NCI-H1048 (cell line): Measurements from ENCODE around the gene VWA5B1.

Experiments used
- DNase-seq: peaks from one replicate; lab custom pipeline; 2025; lab: John Stamatoyannopoulos, UW

The VWA5B1 gene

DNA sequence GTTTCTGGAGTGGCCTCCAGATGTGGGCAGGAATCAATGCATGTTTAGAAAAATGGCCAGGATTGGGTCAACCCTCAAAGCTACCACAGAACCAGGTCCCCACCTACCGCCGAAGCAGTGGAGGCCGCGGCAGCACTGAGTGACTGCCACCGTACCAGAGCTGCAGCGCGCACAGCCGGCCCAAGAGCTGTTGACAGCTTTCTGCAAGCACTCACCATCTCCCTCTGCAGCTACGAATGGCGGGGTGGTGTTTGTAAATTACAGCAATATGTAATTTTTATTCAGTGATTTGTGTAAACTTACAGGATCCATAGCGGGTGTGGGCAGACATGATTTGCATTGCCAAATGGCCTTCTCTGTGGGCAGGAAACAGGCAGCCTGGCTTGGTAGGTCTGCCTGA is 98.9 kb downstream of the VWA5B1 start:
- no peak for DNase-seq

DNA sequence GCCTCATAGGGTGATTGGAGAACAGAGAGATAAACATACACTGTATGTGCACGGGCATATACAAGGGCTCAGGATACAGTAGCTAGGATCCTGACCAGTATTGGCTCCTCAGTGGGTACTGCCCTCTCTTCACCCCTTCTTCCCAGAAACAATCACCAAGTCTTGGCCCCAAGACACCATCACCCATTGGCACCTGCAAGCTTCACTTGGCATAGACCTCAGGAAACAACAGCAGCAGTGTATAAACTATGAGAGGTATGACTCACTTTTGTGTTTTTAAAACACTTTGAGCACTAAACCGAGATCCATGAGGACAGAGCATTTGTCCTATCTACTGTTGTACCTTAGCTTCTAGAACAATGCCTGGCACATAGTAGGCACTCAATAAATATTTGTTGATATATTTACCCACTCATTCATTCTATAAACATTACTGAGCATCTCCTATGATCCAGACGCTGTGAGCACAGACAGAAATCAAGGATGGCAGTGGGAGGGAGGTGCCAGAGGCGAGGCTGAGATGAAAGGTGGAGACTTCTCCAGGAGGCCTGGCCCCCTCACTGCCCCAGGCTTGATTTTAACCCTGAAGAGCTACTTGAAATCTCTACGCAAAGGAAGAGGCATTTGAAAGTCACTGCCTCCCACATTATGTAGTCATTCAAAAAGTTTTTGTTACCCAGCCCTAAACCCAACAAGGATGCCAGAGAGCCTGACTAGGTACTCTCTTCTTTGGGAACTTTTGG is 100.1 kb downstream of the VWA5B1 start:
- no peak for DNase-seq

DNA sequence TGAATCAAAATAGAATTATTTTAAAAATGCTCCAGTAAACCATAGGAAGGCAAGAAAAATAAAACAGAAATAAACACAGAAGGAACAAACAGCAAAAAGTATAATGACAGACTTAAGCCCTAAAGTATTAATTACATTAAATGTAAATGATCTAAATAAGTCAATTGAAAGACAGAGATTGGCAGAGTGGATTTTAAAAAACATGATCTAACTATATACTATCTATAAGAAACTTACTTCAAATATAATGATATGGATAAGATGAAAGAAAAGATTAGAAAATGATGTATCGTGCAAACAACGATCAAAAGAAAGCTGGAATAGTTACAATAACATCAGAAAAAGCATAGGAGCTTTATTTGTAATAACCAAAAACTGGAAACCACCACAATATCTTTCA is 104.6 kb downstream of the VWA5B1 start:
- DNase-seq = no peak

DNA sequence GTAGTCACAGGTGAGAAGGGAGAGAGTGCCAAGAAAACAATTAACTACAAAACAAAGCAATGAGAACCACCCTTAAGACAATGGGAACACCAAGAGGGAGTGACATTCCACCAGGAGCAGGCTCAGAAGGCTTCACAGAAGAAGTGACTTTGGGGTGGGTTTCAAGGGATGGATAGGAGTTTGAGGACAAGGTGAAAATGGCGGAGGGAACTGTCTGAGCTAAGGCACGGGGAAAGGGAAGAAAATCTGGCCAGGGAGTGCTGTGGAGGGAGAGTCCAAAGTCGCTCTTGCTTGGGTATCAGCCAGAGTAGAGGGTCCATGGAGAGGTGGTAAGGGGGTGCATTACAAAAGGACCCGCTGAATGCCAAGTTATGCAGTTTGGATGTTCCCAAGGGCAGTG is 108.1 kb downstream of the VWA5B1 start:
- DNase-seq = no peak

DNA sequence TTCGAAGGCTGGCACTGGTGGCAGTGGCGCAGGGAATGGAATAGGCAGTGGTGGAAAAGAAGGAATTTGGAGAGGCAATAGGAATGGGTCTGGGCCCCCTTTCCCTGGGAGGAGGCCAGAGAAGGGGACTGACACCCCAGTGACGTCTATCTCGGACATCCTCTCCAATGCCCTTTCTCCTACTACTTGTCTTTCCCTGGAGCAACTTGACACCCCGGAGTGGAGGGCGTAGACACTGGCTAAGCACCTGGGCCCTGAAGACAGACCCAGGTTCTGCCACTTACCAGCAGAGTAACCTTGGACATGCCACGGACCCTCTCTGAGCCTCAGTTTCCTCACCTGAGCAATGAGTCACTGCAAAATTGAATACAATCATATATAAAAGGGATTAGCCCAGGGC is 108.5 kb downstream of the VWA5B1 start:
- no peak for DNase-seq

DNA sequence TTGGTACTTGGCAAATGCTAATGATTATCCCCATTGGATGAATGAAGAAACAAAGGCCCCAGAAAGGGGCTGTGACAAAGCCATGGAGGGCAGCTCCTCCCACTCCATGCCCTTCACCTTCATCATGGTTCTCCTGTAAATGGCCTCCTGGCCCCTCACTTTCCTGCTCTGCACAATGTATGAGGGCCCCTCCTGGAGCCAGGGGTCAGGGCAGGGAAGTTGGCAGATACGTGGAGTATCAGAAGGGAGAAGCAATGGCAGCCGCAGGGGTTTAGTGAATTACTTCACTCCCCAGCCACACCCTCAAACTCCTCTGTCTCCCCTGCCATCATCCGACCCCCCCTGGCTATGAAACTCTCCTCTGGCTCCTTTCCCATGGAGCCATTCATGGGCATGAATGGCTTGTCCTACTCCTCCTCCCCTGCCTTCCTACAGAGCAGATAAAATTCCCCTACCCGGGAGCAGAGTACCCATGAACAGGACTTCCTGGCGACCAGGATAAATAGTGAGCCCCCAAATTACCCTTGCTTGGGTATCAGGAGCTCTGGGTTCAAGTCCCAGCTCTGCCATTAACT is 109.0 kb downstream of the VWA5B1 start:
- DNase-seq = no peak

DNA sequence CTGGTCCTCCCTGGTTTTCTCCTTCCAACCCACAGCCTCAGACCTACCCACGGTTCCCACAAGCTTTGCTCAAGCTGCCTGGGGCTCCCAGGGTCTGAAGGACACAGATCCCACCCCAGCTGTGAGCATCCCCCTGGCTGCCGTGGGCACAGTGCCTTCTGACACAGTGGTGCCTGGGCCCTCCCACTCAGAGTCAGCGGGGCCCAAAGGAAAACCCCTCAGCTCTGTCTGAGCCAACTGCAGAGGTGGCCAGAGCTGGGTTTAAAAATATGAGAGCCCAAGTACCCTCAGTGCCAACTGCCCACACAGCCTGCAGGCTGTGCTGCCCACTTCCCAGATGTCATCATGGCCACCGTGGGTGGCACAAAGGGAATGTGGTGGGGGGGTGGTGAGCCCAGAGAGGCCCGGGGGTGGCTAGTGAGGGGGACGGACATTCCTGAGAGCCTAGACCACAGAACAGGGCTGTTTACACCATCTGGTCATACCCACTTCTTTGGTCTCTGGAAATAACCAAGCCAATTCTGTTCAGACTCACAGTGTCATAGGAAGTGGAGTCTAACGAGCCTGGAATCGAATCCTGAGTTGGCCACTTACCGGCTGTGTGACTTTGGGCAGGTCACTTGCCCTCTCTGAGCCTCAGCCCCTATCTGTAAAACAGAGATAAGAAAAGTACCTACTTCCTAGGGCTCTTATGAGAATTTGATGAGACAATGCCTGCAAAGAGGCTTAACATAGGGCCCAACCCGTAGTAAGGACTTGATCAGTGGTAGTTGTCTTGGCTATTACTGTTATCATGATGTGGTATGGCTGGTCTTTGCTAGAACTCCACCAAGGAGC is 109.9 kb downstream of the VWA5B1 start:
- no peak for DNase-seq

DNA sequence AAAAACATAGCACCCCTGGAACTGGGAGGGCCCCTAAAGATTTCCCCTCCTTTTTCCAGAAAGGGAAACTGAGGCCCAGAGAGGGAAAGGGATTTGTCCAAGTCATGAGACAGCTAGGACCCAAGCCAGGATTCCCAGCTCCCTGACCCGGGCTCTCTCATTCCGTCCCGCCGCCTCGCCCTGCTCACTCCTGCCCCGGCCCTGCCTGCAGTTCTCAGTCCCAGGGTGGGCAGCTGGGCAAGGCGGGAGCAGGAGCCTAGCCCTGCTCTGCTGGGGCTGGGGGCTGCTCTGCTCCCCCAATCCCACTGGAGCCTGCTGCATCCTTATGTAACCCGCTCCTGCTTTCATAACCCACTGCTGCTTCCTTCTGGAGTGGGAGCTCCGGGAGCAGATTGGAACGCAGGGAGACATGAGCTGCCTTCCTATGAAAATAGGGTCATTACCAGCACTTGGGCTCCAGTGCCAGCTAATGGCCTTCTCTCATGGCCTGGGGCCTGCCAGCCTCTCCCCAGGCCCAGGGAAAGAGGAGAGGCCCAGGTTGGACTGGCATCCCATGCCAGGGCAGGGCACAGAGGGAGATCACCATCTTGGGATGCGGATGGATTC is 110.8 kb downstream of the VWA5B1 start:
- no peak for DNase-seq

DNA sequence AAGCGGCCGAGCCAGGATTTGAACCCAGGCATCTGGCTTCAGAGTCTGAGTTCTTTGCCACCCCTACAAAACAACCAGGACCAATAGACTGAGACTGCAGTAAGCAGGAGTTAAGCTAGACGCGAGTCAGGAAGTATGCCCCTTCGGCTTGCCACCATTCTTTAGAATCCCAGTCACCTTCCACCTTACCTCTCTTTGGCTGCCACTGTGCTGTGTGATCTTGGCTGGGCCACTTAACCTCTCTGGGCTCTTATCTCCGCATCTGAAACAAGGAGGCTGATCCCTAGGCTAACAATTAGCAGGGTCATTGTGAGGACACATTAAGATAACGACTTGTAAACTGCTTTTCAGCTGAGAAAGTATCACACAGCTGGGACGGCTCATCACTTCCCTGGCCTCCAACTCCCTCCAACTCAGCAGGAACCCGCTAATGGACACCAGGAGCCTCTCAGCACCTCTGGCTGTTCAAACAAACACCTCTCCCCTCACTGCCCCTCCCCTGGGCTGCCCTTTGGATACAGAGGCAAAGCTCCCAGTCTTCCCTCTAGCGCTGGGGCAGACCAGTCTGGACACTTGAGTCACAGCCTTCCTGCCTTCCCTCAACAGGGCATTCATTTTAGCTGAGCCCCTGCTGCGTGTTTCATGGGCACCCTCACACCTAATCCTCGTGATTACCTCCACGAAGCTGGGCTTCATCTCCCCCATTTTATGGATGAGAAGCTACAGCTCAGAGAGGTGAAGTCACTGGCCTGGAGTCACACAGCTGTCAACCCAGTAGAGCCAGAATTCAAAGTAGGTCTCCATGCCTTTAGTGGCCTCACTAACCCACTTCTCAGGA is 112.1 kb downstream of the VWA5B1 start:
- DNase-seq = no peak

DNA sequence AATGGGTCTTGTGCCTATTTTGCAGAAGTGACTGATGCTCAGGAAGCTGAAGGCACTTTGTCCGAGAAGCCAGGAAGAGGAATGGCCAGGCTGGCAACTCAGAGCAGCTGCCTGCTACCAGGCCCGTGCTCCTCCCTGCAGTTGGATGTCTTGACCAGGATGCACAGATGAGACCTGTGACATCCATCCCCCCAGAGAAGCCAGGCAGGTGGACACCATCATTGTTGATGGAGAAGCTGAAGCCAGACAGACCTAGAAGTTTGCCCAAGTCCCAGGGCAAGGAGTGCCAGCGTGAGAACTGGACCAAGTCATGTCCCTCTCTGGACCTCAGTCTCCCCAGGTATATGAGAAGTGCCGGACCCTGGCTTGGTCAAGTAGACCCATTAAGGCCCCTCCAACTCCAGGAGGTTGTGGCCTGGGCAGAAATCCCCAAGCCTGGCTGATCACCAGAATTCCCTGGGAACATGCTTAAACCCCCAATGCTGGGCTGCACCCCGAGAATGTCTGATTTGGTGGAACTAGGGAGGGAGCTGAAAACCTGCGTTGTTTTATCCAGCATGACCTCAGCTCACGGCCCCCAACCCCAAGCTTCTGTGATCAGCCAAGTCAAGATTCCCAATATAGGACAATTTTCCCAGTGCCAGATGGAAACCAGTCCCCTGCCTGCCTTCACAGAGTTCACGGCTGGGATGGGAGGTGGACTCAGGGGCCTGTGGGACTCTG is 112.9 kb downstream of the VWA5B1 start:
- DNase-seq = no peak

DNA sequence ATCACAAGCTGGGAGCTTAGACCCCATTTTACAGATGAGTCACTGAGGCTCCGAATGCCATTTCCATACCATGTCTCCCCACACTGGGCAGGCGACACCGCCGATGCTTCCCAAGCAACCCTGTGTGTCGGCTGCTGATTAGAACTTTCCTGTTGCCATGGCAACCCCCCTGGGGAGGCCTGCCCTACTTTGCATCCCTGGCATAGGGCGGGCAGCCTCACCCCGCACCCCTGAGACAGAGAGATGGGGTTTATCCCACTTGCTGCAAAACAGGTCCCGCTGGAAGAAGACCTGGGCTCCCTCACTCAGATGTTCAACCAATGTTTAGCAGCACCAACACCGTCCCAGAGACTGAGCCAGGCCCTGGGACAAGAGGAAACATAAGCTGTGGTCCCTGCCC is 113.8 kb downstream of the VWA5B1 start:
- DNase-seq = no peak
